LNCaP clone FGC (cell line): ENCODE data around the gene DENND5A.
A peak's percentile ranks its signal among the peaks of the same experiment; 100 is the strongest.
"Not testable (repeated sequence)": the region's sequence is repeated elsewhere in the genome, so short reads cannot be mapped to it uniquely, and the experiment has no call there.

Source experiments
- DNase-seq: peaks from one replicate; pipeline ENCODE4 v3.0.0-alpha.2; 2011; ENCODE audit warnings: low read depth
- H3K4me3 ChIP-seq: 2 replicates; pipeline ENCODE4 v1.5.1; 2011; ENCODE audit warnings: mild to moderate bottlenecking, low read depth, low read length, control low read depth
- CTCF ChIP-seq: IDR thresholded peaks from 2 replicates; pipeline ENCODE4 v1.5.1; 2012; ENCODE audit warnings: mild to moderate bottlenecking; ENCODE audit not compliant: control insufficient read depth, insufficient read depth; ENCODE audit errors: extremely low read depth

The DENND5A gene

DNA sequence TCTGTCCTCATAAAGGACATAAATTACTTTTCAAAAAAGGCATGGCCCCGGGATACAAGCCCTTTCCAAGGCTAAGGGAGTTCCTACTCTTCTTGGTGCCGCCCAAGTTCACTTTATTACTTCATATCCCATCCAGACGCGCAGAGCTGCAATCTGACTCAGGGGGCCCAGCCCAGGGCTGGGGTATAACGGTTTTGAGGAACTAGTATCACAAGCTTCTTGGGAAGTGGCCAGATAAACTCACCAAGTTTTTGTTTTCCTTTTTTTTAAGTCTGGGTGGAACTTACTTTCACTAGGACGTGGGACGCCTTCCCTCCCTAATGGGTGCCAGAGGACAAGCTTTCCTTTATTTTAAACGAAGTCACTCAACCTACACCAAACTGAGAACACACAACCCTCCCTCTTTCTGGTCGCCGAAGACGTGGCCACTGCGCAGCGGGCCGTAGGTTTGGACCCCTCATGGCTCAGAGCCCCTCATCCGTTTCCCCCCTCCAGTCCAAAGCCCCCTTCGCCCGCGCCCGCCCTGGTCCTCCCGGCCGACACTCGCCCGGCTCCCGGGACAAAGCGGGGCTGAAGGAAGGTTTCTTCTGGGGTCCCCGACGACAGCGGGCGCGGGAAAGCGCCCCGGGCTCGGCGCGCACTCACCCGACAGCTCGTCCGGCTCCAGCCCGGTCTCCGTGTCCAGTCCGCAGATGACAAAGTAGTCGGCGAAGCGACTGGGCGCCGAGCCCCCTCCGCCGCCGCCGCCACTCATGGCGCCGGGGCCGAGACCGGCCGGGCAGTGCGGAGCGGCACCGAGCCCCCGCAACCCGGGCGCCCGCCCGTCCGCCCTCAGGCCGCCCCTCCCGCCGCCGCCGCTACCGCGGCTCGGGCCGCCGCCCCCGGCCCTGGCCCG lies 587 bp downstream of the DENND5A start:
- peak overlapping the region; percentile 87 for H3K4me3 ChIP-seq
- no peak for TF ChIP-seq CTCF
- no peak for DNase-seq

- TF ChIP-seq CTCF: no peak
- H3K4me3 ChIP-seq: peak overlapping the region; percentile 87
- no peak for DNase-seq
Measured at GRCh38 chr11:9263840-9264315, 1.3 kb downstream of the DENND5A start.

- not testable (repeated sequence) for H3K4me3 ChIP-seq, DNase-seq
Measured at GRCh38 chr11:9260838-9261146, 4.4 kb downstream of the DENND5A start.

GRCh38 chr11:9259981-9260837 lies 4.9 kb downstream of the DENND5A start:
- DNase-seq: no peak
- TF ChIP-seq CTCF: no peak

DNA sequence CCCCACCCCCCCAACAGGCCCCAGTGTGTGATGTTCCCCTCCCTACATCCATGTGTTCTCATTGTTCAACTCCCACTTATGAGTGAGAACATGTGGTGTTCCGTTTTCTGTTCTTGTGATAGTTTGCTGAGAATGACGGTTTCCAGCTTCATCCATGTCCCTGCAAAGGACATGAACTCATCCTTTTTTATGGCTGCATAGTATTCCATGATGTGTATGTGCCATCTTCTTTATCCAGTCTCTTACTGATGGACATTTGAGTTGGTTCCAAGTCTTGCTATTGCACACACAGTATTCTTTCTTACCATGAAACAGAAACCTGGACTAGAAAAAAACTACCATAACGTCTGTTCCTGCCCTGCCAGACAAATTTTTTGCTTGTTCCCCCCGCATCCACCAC lies 6.9 kb downstream of the DENND5A start:
- not testable (repeated sequence) for DNase-seq, H3K4me3 ChIP-seq

More at GRCh38 chr11:9259981-9260837, 4.9 kb downstream of the DENND5A start:
- no peak overlapping the region for H3K4me3 ChIP-seq

GRCh38 chr11:9254416-9254815 lies 10.7 kb downstream of the DENND5A start:
- no peak for TF ChIP-seq CTCF
- no peak for DNase-seq

DNA sequence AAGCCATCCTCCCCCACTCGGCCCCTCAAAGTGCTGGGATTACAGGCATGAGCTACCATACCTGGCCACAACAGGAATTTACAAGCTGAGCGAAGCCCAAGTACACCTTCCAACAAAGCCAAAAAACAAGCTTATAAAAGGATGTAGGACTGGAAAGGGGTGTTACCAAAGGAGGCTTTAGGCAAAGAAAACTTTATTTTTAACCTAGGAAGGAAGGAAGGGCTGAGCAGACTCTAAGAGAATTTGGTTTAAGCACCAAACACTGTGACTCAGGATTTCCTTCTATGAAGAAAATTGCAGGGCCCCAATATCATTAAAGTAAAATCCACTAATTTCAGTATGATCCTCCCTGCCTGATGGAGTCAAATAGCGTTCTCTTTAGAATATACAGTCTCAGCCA lies 12.1 kb downstream of the DENND5A start:
- H3K4me3 ChIP-seq: no peak overlapping the region
- no peak for TF ChIP-seq CTCF
- DNase-seq: no peak

More at GRCh38 chr11:9254416-9254815, 10.7 kb downstream of the DENND5A start:
- H3K4me3 ChIP-seq: no peak overlapping the region
